Measurements from ENCODE around the gene ANXA11.

- no peak for TF ChIP-seq POLR2A (IDR thresholded peaks at IDR 0.05)
- no peak for TF ChIP-seq EP300 (IDR thresholded peaks at IDR 0.05)
- no peak for TF ChIP-seq CTCF (IDR thresholded peaks at IDR 0.05)
- TF ChIP-seq POLR2AphosphoS5 (IDR thresholded peaks at IDR 0.05) = no peak
Observed at GRCh38 chr10:80150172-80150571, 55.2 kb downstream of the ANXA11 start.

Measured in upper lobe of left lung (tissue), 4 donors.